SK-N-MC (cell line): ENCODE data around the gene SLC1A6.
"Not testable (repeated sequence)": the region's sequence is repeated elsewhere in the genome, so short reads cannot be mapped to it uniquely, and the experiment has no call there.

Experiments used
- DNase-seq: peaks from one replicate; pipeline ENCODE4 v3.0.0-alpha.2; 2011; ENCODE audit warnings: low read depth, low spot score
- H3K27ac ChIP-seq: fragments of 200-600 bp; sonication (generic); 2 replicates; pipeline ENCODE4 v1.5.1; 2016; ENCODE audit warnings: mixed run types
- H3K36me3 ChIP-seq: fragments of 200-600 bp; sonication (generic); 2 replicates; pipeline ENCODE4 v1.6.1; 2017; ENCODE audit warnings: antibody characterized with exemption, low read length, mixed read lengths; ENCODE audit not compliant: insufficient read depth
- H3K4me3 ChIP-seq: fragments of 200-600 bp; sonication (generic); 2 replicates; pipeline ENCODE4 v1.5.1; 2016
- H3K9ac ChIP-seq: fragments of 200-600 bp; sonication (generic); 2 replicates; pipeline ENCODE4 v1.8.0; 2017; ENCODE audit warnings: mixed run types, mixed read lengths; ENCODE audit not compliant: insufficient read length
- H3K9me3 ChIP-seq: fragments of 200-600 bp; sonication (generic); 2 replicates; pipeline ENCODE4 v1.6.1; 2017; ENCODE audit warnings: low read depth, mild to moderate bottlenecking, antibody characterized with exemption, low read length, moderate library complexity, mixed read lengths
- EZH2 ChIP-seq: fragments of 200-600 bp; sonication (generic); IDR thresholded peaks from one replicate; pipeline ENCODE4 v1.6.1; 2017; ENCODE audit warnings: antibody characterized with exemption
- FOXP2 ChIP-seq: optimal IDR thresholded peaks from 2 replicates; pipeline ENCODE3; 2011; ENCODE audit warnings: mild to moderate bottlenecking, moderate library complexity; ENCODE audit not compliant: insufficient read depth; ENCODE audit errors: extremely low read length, control extremely low read depth
- POLR2AphosphoS5 ChIP-seq: IDR thresholded peaks from 2 replicates; pipeline ENCODE4 v1.6.1; 2012; ENCODE audit warnings: mild to moderate bottlenecking, low read depth, low read length, borderline replicate concordance

The SLC1A6 gene

DNA sequence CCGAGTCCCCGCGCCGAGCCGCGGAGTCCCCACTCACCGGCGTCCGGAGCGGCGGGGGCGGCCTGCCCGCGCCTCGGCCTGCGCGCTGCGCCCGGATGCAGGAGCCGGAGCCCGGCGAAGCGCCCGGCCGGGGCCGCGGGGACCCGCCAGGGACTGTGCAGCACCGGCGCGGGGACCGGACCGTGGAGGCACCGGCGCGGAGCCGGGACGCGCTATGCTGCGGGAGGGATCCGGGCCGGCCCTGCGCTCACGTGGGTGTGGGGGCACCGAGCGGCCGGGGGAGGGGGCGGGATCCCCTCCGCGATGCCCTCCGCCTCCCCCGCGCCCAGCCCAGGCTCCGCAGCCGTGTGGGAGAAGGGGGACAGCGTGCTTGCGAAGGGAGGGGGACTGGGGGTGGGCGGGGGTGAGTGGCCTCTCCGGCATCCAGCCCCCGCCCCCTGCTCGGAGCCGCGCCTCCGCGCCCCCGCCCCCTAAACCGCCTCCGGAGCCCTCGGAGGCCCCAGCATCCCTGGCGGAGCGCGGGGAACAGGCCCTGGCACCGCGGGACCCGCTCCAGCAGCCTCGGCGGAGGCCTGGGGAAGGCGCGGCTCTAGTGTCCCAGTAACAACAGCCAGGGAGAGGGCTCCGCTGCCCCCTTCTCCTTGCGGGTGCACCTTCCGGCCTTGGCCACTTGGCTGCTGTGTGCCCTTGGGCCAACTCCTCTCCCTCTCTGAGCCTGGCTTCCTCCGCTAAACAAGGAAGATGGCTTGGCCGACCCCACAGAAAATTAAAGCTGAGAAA lies at the start of gene SLC1A6:
TSS of gene SLC1A6 (minus strand) at position 389 of the 780 bp plus-strand sequence. CDS start 6,954 bp downstream, outside the sequence.
- DNase-seq, result no peak
- no peak for TF ChIP-seq POLR2AphosphoS5
- no peak for TF ChIP-seq EZH2
- no peak for TF ChIP-seq FOXP2

GRCh38 chr19:15028490-15028889 lies 48.8 kb upstream of the SLC1A6 start:
- no peaks in the 10 kb centered on the region for H3K9me3 ChIP-seq
- H3K36me3 ChIP-seq, result no peaks in the 10 kb centered on the region
- DNase-seq, result no peak
- H3K27ac ChIP-seq, result no peak overlapping the region
- TF ChIP-seq FOXP2, result no peak
- no peak for TF ChIP-seq POLR2AphosphoS5
- TF ChIP-seq EZH2, result no peak
- H3K4me3 ChIP-seq, result no peak overlapping the region
- no peak overlapping the region for H3K9ac ChIP-seq

More for the DNA sequence above, at the start of gene SLC1A6:
- H3K27ac ChIP-seq, result no peak within 1 kb of the TSS
- no peaks in the 10 kb centered on the region for H3K36me3 ChIP-seq
- no peak within 1 kb of the TSS for H3K9ac ChIP-seq
- no peak within 1 kb of the TSS for H3K4me3 ChIP-seq
- H3K9me3 ChIP-seq, result no peaks in the 10 kb centered on the region

DNA sequence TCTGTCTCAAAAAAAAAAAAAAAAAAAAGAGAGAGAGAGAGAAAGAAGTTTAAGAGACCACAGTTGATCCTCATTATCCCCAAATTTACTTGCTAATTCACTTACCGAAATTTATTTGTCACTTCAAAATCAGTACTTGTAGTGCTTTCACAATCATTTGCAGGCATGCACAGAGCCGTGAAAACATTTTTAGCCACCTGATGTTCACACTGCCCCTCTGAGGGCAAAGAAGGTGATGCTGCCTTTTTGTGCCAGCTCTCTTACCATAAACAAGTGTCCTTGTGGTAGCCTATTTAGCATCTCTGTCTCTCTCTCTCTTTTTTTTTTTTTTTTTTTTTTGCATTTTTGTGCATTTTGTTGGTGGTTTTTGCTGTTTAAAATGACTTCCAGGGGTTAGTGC lies 45.6 kb upstream of the SLC1A6 start:
- DNase-seq, result no peak
- H3K36me3 ChIP-seq, result no peaks in the 10 kb centered on the region
- no peak overlapping the region for H3K9ac ChIP-seq
- no peaks in the 10 kb centered on the region for H3K9me3 ChIP-seq
- no peak for TF ChIP-seq POLR2AphosphoS5
- no peak for TF ChIP-seq FOXP2
- TF ChIP-seq EZH2, result no peak
- no peak overlapping the region for H3K27ac ChIP-seq
- no peak overlapping the region for H3K4me3 ChIP-seq

DNA sequence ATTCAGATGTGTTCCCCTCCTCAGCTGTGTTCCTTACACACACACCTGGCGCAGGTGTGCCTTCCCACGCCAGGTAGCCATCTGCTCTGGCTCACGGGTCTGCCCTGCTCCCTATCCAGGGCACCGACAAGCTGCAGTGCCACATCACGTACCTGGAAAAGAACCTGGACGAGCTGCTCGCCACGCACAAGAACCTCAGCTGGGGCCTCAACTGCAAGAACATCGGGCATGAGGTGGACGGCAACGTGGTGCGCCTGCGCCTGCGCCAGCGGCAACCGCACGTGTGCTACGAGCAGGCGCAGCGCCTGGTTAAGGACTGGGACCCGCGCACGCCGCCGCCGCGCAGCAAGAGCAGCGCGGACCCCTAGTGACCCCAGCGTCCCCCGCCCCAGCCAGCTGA lies 43.1 kb upstream of the SLC1A6 start:
- TF ChIP-seq POLR2AphosphoS5 (no peak), EZH2 (no peak), FOXP2 (no peak)
- Histone ChIP-seq H3K36me3 (no peaks in the 10 kb centered on the region), H3K27ac (no peak overlapping the region), H3K4me3 (no peak overlapping the region), H3K9me3 (no peaks in the 10 kb centered on the region), H3K9ac (no peak overlapping the region)
- no peak for DNase-seq

DNA sequence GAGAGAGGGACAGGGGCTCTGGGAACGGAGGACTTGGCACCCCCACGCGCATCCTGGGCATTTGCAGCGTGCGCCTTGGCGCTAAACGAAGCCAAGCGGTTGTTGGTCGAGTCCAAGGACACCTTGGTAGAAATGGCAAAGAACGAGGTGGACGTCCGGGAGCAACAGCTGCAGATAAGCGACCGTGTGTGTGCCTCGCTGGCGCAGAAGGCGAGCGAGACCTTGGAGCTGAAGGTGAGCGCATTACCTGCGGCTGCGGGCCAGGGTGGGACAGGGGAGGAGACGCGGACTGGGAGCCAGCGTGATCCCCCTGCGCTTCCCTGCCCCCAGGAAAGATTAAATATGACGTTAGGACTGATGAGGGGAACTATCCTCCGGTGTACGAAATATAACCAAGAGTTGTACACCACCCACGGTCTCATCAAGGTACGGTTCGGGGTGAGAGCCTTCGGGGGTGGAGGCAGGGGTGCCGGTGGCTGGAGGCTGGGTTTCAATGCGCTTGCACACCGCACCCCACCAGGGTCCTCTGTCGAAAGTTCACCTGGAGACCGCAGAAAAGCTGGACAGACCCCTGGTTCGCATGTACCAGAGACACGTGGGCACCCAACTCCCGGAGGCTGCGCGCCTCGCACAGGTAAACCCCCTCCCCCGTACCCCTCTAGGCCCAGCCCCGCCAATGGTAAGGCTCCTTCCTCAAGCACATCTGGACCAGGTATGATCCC lies 41.8 kb upstream of the SLC1A6 start:
- Histone ChIP-seq H3K36me3 (no peaks in the 10 kb centered on the region), H3K27ac (no peak overlapping the region), H3K4me3 (no peak overlapping the region), H3K9me3 (no peaks in the 10 kb centered on the region), H3K9ac (no peak overlapping the region)
- TF ChIP-seq POLR2AphosphoS5 (no peak), EZH2 (no peak), FOXP2 (no peak)
- DNase-seq, result no peak

DNA sequence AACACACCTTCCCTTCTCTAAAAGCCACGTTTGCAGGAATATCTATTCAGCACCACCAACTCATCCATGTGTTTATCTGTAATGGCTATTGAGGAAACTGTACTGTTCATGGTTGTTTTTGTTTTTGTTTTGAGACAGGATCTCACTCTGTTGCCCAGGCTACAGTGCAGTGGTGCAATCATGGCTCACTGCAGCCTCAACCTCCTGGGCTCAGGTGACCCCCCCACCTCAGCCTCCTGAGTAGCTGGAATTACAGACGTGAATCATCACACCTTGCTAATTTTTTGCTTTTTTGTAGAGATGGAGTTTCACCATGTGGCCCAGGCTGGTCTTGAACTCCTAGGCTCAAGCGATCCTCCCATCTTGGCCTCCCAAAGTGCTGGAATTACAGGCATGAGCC lies 39.2 kb upstream of the SLC1A6 start:
- not testable (repeated sequence) for H3K4me3 ChIP-seq, DNase-seq, H3K9me3 ChIP-seq, H3K27ac ChIP-seq, H3K36me3 ChIP-seq, H3K9ac ChIP-seq

GRCh38 chr19:15015946-15016542 lies 36.4 kb upstream of the SLC1A6 start:
- no peak for DNase-seq
- Histone ChIP-seq H3K4me3 (no peak overlapping the region), H3K9ac (no peak overlapping the region), H3K27ac (no peak overlapping the region), H3K36me3 (no peaks in the 10 kb centered on the region), H3K9me3 (no peaks in the 10 kb centered on the region)
- no peak for TF ChIP-seq FOXP2
- no peak for TF ChIP-seq EZH2
- TF ChIP-seq POLR2AphosphoS5, result no peak

GRCh38 chr19:15014579-15014978 lies 34.9 kb upstream of the SLC1A6 start:
- no peak for TF ChIP-seq POLR2AphosphoS5
- no peak for TF ChIP-seq FOXP2
- TF ChIP-seq EZH2, result no peak
- H3K4me3 ChIP-seq, result no peak overlapping the region
- no peak overlapping the region for H3K27ac ChIP-seq
- H3K9me3 ChIP-seq, result no peaks in the 10 kb centered on the region
- no peak overlapping the region for H3K9ac ChIP-seq
- no peak for DNase-seq
- no peaks in the 10 kb centered on the region for H3K36me3 ChIP-seq
